Fibroblast of villous mesenchyme (primary cell): ENCODE measurements around the gene FAM168B. TPM values are rescaled to one million over a fixed set of nuclear protein-coding genes. Genes with fewer than 3 reads are reported as not detected.

Source experiments
- DNase-seq: peaks from one replicate; pipeline ENCODE4 v3.0.0-alpha.2; 2010; ENCODE audit warnings: low read depth
- H3K4me3 ChIP-seq: 2 replicates; pipeline ENCODE4 v1.5.1; 2011; ENCODE audit warnings: low read depth, mild to moderate bottlenecking, low read length
- CTCF ChIP-seq: IDR thresholded peaks from 2 replicates; pipeline ENCODE4 v1.5.1; 2012; ENCODE audit warnings: low read depth, mild to moderate bottlenecking, low read length; ENCODE audit not compliant: insufficient read depth
- total RNA-seq: library from RNA; depleted of rRNA; stranded (reverse); fragments of >200 nt; gene quantifications from 2 replicates; pipeline ENCODE4 v1.2.3, GENCODE V29; 2012

Gene FAM168B
- total RNA-seq, 1 donor: 91.5 TPM

- TF ChIP-seq CTCF: no peak
- no peak overlapping the region for H3K4me3 ChIP-seq
Observed at GRCh38 chr2:131113566-131114227, 20.4 kb upstream of the FAM168B start.

GRCh38 chr2:131112529-131112928 lies 19.3 kb upstream of the FAM168B start:
- peak; percentile 37 for DNase-seq

More at GRCh38 chr2:131113566-131114227, 20.4 kb upstream of the FAM168B start:
- no peak for DNase-seq

GRCh38 chr2:131105950-131106801 lies 12.9 kb upstream of the FAM168B start:
- peak; percentile 69 for DNase-seq
- H3K4me3 ChIP-seq: peak overlapping the region; percentile 94
- no peak for TF ChIP-seq CTCF

More at GRCh38 chr2:131112529-131112928, 19.3 kb upstream of the FAM168B start:
- TF ChIP-seq CTCF: no peak
- H3K4me3 ChIP-seq: no peak overlapping the region

- TF ChIP-seq CTCF: peak; percentile 31
- peak; percentile 93 for DNase-seq
- peak within 1 kb of the TSS; percentile 94 for H3K4me3 ChIP-seq
Observed at GRCh38 chr2:131105156-131105949, 12.1 kb upstream of the FAM168B start, which contains the start of gene PLEKHB2. Gene PLEKHB2 (plus strand): TSS chr2:131105336. CDS start chr2:131120942, 15,606 bp downstream.

GRCh38 chr2:131104487-131105155 lies 11.4 kb upstream of the FAM168B start:
- DNase-seq: peak; percentile 83
- H3K4me3 ChIP-seq: peak overlapping the region; percentile 94
- TF ChIP-seq CTCF: no peak

- no peak for TF ChIP-seq CTCF
Observed at GRCh38 chr2:131103165-131103564, 9.9 kb upstream of the FAM168B start.

More at GRCh38 chr2:131103165-131103564, 9.9 kb upstream of the FAM168B start:
- H3K4me3 ChIP-seq: no peak overlapping the region
- no peak for DNase-seq
